Stimulated activated CD4-positive, alpha-beta T cell treated with anti-CD3 and anti-CD28 coated beads, Interleukin-12 subunit alpha, Interleukin-12 subunit beta, amount 100 ng/mL, for 24 hours (primary cell): ENCODE measurements around the gene LARGE1.

ENCODE experiments used
- DNase-seq, 2 experiments: peaks; one replicate each; pipeline ENCODE4 v3.0.0-alpha.2; 2020; ENCODE audit warnings: low read depth in 2 of 2

Gene LARGE1

GRCh38 chr22:33914131-33914530 lies 6.1 kb downstream of the LARGE1 start:
- DNase-seq = no peak

DNA sequence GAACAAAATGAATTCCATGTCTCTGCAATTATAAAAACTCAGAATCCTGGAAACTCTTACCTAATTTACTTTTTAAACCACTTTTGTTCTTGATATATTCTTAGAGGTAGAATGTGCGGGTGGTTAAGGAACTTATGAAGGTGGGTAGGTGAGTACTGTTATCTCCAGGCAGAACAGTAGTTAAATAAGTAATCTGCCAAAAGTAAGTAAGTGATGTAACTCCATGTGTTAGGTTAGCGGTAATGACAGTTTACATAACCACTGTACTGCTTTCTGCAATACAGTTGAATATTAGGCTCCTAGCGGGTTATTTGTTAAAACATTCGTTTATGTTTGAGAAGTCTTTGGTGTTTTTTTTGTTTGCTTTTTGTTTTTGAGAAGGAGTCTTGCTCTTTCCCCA lies 7.1 kb downstream of the LARGE1 start:
- DNase-seq = no peak

DNA sequence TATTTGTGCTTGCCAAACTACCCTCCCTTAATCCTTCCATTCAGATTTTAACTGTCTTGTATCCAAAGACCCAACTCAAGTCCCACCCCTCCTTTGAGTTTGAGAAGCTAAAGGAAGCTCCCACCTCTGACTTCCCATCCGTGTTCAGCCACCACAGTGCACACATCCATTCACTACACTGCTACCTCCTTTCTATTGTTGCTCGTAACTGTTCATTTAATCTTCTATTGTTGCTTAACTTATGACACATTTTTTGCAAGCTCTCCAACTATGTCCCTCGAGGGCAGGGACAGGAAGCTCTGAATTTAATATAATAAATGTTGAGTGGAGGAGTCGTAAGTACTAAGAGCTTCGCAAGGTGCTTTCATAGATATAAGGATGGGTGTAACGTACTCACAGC lies 10.4 kb downstream of the LARGE1 start:
- no peak for DNase-seq

DNA sequence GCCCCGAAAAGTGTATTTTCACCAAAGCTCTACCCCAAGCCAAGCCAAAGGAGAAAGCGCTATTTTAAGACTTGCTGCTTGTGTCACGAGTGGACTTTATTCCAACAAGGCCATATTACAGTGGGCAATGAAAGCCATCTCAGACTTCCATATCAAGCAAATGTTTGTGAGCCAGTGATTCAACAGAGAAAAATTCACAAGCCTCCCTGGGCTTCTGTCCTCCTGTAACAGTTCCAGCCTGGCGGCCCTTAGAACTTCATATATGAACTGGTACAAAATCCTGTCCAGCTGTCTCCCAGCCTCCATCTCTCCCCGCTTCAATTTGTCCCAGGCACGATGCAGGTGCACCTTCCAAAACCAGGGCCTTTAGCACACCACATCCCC lies 11.2 kb downstream of the LARGE1 start:
- DNase-seq = no peak

DNA sequence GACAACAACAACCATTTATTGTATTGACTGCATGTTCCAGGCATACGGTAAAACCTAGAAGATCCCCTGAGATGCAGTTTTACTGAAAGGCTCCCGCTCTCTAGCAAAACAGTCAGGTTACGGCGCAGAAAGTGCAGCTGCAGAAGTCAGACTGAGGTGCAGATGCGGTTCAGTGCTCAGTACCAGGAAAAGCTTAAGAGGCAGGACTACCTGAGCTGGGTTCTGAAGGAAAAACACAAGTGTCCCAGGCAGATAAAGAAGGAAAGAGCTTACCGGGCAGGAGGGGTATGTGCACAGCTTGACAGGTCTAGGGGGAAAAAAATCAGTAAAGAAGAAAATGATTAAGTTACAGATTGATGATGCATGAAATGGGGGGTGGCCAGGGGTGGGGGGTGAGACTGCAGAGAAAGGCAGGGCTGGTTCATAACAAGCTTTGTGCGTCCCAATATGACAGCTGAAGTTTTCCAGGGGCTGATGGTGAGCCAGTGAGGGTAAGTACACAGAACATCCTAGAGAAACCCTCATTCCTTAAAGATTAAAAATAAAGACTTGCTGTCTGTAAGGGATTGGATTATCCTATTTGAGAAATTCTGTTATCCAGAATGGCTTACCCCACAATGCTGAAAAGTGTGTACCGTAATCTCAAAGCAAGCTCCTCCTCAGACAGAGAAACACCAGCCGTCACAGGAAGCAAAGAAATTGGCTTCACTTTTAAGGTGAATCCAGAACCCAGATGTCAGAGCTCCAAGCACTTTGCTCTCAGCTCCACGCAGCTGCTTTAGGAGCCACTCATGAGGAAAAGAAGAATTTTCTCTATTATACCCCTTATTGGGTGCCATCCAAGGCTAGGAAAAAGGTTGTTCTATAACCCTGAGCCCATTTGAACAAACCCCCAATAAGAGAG lies 11.9 kb downstream of the LARGE1 start:
- DNase-seq = no peak

DNA sequence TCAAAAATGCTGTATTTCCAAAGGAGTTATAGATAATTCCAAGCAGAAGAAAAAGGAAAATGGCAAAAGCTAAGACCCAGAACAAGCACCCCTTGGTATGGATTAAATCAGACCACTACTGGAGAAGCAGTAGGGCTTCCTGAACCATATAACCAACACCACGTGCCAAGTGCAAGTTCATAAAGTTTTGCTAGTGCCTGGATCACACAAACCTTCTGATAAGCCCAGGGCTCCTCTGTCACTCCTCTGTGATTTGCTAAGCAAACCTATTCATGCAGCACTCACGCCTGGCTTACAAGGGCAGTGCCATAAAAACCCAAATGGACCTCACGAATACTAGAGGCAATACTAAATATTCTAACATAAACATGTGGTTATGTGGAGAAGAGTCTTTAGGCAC lies 13.3 kb downstream of the LARGE1 start:
- no peak for DNase-seq

DNA sequence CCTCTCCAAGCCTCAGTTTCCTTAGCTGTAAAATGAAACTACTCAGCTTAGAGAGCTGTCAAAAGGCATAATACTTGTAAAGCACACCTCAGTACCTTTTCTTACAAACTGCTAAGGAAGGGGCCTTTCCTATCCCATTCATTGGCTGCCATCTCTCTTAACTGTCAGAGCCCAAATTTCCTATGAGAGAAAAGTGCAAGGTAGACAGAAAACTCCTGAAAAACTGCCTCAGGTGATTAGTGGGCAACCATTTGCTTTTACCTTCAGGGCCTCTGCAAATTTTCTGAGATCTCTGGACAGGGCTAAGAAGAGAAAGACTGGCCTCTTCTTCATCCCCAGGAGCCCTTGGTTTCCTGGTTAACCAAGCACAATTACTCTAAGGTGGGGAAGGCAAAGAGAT lies 13.8 kb downstream of the LARGE1 start:
- DNase-seq = no peak

- no peak for DNase-seq
These were observed 17.3 kb downstream of the LARGE1 start for GRCh38 chr22:33903012-33903411.

- DNase-seq = no peak
These were observed 18.2 kb downstream of the LARGE1 start for GRCh38 chr22:33902073-33902472.

- DNase-seq = no peak
These were observed 22.2 kb downstream of the LARGE1 start for GRCh38 chr22:33898121-33898520.

DNA sequence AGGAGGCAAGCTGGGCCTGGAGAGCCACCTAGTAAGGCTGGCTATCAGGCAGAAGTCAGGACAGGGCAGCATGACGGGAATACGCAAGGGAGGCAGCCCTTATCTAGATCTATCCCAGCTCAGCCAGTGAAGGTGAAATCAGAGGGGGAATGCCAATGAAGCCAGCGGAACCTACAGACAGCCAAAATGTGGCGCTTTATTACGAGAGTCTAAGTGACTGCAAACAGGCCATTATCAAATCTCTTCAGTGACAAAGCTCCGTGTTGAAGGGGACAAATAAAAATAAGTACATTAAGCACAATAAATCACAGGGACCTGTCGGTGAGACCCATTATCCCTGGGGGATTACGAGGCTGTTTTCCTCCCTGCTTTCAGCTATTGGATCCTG lies 22.8 kb downstream of the LARGE1 start:
- DNase-seq = no peak

- DNase-seq = no peak
These were observed 23.5 kb downstream of the LARGE1 start for GRCh38 chr22:33896575-33897447.

GRCh38 chr22:33896154-33896553 lies 24.1 kb downstream of the LARGE1 start:
- no peak for DNase-seq

DNA sequence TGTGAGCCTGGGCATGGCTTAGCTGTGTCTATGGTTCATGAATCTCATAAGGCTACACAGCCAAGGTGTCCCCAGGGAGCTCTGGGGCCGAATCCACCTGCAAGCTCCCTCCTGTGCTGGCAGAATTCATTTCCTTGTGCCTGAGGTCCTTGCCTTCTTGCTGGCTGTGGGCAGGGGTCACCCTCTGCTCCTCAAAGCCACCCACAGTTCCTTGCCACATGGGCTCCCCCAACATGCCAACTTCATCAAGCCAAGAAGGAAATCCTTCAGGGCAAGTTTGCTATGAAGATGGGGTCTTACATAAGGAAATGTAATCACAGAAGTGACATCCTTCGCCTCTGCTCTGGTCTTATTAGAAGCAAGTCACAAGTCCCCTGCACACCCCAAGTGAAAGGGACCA lies 24.8 kb downstream of the LARGE1 start:
- DNase-seq = no peak

- no peak for DNase-seq
These were observed 25.8 kb downstream of the LARGE1 start for GRCh38 chr22:33894515-33894914.

DNA sequence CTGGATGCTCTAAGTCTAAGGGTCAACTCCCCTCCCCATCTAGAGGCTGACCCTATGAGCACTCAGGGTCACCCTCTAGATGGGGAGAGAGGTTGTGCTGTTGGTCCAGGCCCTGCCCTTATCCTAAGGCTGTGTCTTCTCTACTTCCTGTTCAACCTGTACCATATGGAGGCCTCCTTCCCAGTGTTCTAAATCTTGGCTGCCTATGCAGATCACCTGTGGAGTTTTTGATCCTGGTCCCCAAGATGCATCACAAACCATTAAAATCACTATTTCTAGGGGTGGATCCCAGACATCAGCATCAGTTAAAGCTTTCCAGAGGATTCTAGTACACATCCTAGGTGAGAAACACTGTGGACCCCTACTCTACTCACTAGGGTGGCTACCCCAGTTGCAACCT lies 26.2 kb downstream of the LARGE1 start:
- DNase-seq = no peak

DNA sequence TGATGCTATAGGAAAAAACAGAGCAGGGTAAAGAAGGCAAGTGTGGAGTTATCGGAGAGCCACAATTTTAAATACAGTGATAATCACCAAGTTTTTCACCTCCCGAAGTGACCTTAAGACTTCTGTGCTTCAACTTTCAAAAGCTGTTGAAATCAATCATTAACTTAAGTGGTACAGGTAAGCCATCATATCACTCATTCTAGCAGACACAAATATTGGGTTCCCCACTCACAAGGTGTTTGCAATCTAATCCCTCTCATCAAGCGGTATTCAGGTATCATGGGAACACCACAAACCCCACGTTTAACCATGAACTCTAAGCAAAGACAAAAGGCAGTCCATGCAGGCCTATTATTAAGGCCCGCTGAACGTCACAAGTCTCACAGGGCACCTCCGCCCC lies 26.8 kb downstream of the LARGE1 start:
- DNase-seq = no peak

DNA sequence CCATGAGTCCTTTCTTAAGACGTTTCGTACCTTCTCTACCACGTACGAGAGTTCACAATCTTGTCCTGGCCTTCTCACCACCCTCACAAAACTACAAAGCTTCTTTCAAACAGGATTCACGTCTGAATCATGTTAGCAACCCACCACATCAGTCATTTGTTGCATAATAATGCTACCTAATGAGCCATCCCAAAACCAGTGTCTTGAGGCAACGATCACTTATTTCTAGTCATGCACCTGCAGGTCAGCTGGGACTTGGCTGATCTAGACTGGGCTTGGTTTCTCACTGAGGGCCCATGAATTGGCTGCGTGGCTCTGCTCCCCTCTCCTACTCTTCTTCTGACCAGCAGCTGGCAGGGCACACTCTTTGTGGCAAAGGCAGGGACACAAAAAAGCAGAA lies 28.3 kb downstream of the LARGE1 start:
- DNase-seq = no peak

- no peak for DNase-seq
These were observed 28.8 kb downstream of the LARGE1 start for GRCh38 chr22:33891455-33891854.

DNA sequence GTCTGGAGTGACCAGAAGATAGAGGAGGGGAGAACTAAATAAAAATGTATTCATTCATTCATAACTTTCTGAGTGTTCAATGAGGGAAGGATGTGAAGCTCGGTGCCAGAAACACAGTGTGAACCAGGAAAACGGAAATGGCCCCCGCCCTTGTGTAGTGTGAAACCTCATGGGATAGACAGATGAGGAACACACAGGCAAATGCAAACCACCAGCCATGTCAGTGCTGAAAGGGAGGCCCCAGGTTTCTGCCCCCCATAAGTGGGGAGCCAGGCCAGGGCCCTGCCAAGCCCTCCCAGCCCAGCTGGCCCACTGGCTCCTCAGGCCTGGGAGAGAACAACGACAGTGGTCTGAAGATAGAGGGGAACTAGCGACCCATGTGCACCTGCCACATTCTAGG lies 30.5 kb downstream of the LARGE1 start:
- no peak for DNase-seq

GRCh38 chr22:33888821-33889220 lies 31.5 kb downstream of the LARGE1 start:
- no peak for DNase-seq

- DNase-seq = no peak
These were observed 33.1 kb downstream of the LARGE1 start for GRCh38 chr22:33887173-33887572.

DNA sequence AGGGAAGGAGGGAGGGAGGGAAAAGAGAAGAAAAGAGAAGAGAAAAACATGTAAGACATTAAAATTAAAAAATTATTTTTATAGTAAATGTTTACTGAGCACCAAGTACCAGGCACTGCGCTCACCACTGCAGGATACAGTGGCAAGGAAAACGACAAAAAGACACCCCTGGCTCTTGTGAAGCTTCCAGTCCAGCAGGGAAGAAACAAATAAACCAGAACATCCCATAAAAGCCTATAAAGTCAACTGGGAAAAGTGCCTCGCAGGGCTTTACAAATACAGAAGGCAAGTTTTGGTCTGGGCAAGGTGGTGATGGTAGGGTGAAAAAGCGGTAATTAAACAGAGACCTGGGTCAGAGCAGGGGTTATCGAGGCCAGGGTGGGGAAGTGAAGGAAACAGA lies 33.6 kb downstream of the LARGE1 start:
- no peak for DNase-seq
